Endothelial cell of umbilical vein (primary cell): ENCODE results near the gene TBPL1.

Experiments
- EZH2 ChIP-seq: IDR thresholded peaks from 2 replicates; pipeline ENCODE4 v1.6.1; 2012; ENCODE audit warnings: borderline replicate concordance, low read depth, mild to moderate bottlenecking, moderate library complexity, low read length, inconsistent platforms; ENCODE audit not compliant: severe bottlenecking
- FOS ChIP-seq: IDR thresholded peaks from 2 replicates; pipeline ENCODE4 v1.6.1; 2011; ENCODE audit warnings: mild to moderate bottlenecking, low read length, moderate library complexity, borderline replicate concordance; ENCODE audit not compliant: insufficient read depth
- JUN ChIP-seq: IDR thresholded peaks from 2 replicates; pipeline ENCODE4 v1.6.1; 2011; ENCODE audit warnings: borderline replicate concordance, low read depth; ENCODE audit not compliant: insufficient read length, insufficient read depth
- MYC ChIP-seq: IDR thresholded peaks from one replicate; pipeline ENCODE4 v1.6.1; 2011; ENCODE audit warnings: mild to moderate bottlenecking, low read depth, low read length
- POLR2A ChIP-seq: IDR thresholded peaks from 2 replicates; pipeline ENCODE4 v1.6.1; 2012; ENCODE audit warnings: low read depth, mild to moderate bottlenecking, control low read depth, low read length
- POLR2AphosphoS5 ChIP-seq: IDR thresholded peaks from 2 replicates; pipeline ENCODE4 v1.6.1; 2012; ENCODE audit warnings: low read depth, mild to moderate bottlenecking, control low read depth, low read length, moderate library complexity; ENCODE audit not compliant: insufficient read depth
- TF ChIP-seq, protein P1 (sequence below), 2 donors: IDR thresholded peaks; 1 replicate in 1 of 2; 2 replicates in 1 of 2; pipeline ENCODE4 v1.5.1; 2011; ENCODE audit warnings: low read length in 2 of 2, mild to moderate bottlenecking in 2 of 2, moderate library complexity in 2 of 2, control low read depth in 1 of 2, inconsistent platforms in 1 of 2, low read depth in 1 of 2; ENCODE audit not compliant: insufficient read depth in 1 of 2; ENCODE audit errors: extremely low read depth in 1 of 2
- TF ChIP-seq, protein P2 (sequence below): IDR thresholded peaks from 2 replicates; pipeline ENCODE4 v1.6.1; 2011; ENCODE audit not compliant: insufficient read depth, insufficient read length

DNA sequence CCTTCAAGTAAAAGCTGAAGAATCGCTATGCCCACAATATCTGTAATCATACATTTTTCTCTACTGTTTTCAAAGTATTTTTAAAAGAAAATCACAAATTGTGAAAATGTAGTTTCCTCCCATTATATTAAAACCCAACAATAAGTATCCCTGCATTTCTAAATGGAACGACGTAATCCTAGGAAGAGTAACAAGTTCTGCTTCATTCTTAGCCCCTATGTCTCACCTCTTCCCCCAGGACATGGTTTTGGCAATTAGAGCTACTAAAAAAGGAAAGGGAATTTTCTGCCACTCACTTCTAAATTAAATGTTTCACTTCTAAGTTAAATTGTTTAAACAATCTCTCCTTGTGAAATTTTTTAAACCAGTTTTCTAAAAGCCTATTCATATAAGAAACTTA lies 47.4 kb downstream of the TBPL1 start:
- TF ChIP-seq, protein P1, sequence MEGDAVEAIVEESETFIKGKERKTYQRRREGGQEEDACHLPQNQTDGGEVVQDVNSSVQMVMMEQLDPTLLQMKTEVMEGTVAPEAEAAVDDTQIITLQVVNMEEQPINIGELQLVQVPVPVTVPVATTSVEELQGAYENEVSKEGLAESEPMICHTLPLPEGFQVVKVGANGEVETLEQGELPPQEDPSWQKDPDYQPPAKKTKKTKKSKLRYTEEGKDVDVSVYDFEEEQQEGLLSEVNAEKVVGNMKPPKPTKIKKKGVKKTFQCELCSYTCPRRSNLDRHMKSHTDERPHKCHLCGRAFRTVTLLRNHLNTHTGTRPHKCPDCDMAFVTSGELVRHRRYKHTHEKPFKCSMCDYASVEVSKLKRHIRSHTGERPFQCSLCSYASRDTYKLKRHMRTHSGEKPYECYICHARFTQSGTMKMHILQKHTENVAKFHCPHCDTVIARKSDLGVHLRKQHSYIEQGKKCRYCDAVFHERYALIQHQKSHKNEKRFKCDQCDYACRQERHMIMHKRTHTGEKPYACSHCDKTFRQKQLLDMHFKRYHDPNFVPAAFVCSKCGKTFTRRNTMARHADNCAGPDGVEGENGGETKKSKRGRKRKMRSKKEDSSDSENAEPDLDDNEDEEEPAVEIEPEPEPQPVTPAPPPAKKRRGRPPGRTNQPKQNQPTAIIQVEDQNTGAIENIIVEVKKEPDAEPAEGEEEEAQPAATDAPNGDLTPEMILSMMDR (IDR thresholded peaks at IDR 0.05; ENCODE audit: extremely low read depth in 1 of 2, insufficient read depth in 1 of 2, low read depth in 1 of 2, low read length in 2 of 2), result no peak
- TF ChIP-seq POLR2A (no peak), POLR2AphosphoS5 (no peak), EZH2 (no peak), MYC (no peak), JUN (no peak), FOS (no peak)
- TF ChIP-seq, protein P2, sequence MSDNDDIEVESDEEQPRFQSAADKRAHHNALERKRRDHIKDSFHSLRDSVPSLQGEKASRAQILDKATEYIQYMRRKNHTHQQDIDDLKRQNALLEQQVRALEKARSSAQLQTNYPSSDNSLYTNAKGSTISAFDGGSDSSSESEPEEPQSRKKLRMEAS, result no peak
